Activated naive CD4-positive, alpha-beta T cell treated with anti-CD3 and anti-CD28 coated beads for 36 hours (primary cell): ENCODE results near the gene TMIGD3. TPM values are rescaled to one million over a fixed set of nuclear protein-coding genes. Genes with fewer than 3 reads are reported as not detected.

Experiments
- CTCF ChIA-PET: fragments of 350-600 bp; sonication (Branson Sonifier 250); formaldehyde crosslinking; loops from one replicate; lab custom pipeline; 2021; ENCODE audit warnings: antibody characterized with exemption; lab: Charles Lee
- DNase-seq: peaks from one replicate; pipeline ENCODE4 v3.0.0-alpha.2; 2020
- H3K27ac Mint-ChIP-seq: one replicate; pipeline ENCODE4 v1.8.0; 2021; ENCODE audit warnings: mild to moderate bottlenecking, mixed read lengths
- H3K27me3 Mint-ChIP-seq: one replicate; pipeline ENCODE4 v1.8.0; 2021; ENCODE audit warnings: low read depth, mixed read lengths
- H3K36me3 Mint-ChIP-seq: one replicate; pipeline ENCODE4 v1.8.0; 2021; ENCODE audit warnings: low read depth, mixed read lengths
- H3K4me1 Mint-ChIP-seq: one replicate; pipeline ENCODE4 v1.8.0; 2021; ENCODE audit warnings: low read depth, mixed read lengths
- H3K4me3 Mint-ChIP-seq: one replicate; pipeline ENCODE4 v1.8.0; 2021; ENCODE audit warnings: mild to moderate bottlenecking, moderate library complexity, mixed read lengths
- H3K9me3 Mint-ChIP-seq: one replicate; pipeline ENCODE4 v1.8.0; 2021; ENCODE audit warnings: mixed read lengths
- intact Hi-C: fragments of 100-400 bp; cut with micrococcal nuclease; formaldehyde crosslinking; loops from one replicate; pipeline ENCODE4 v1.15.1; 2023
- total RNA-seq, 2 experiments: library from RNA; stranded (reverse); gene quantifications; one replicate each; pipeline ENCODE4 v1.2.3, GENCODE V29; 2021

Gene TMIGD3
- total RNA-seq, 2 experiments from 2014 or later, result not detected

- CTCF ChIA-PET, result interaction anchor here (3.2 to 3.3 kb wide), 2 partner anchors 8 to 233 kb away, joined by 13 to 43 read pairs; partner anchors contain the start of gene INKA2
- Mint-ChIP-seq H3K27ac (peak overlapping the region; percentile 46), H3K36me3 (no peaks in the 10 kb centered on the region), H3K4me3 (no peak overlapping the region), H3K27me3 (no peaks in the 10 kb centered on the region), H3K9me3 (no peaks in the 10 kb centered on the region), H3K4me1 (peaks cover 49% of the 10 kb centered on the region)
- intact Hi-C loops, result loop anchor here (2.0 to 5.0 kb wide), 4 partner anchors 57 to 288 kb away; partner anchors contain the start of genes ATP5PB and WDR77
- peak; percentile 56 for DNase-seq
These were observed 2.2 kb upstream of the TMIGD3 start for GRCh38 chr1:111505641-111506119.

GRCh38 chr1:111504097-111504496, 664 bp upstream of the TMIGD3 start:
- Mint-ChIP-seq H3K9me3 (no peaks in the 10 kb centered on the region), H3K36me3 (no peaks in the 10 kb centered on the region), H3K4me1 (peaks cover 47% of the 10 kb centered on the region), H3K4me3 (no peak overlapping the region), H3K27ac (no peak overlapping the region), H3K27me3 (no peaks in the 10 kb centered on the region)
- intact Hi-C loops, result no loop called here
- CTCF ChIA-PET, result interaction anchor here (1.5 kb wide), 1 partner anchor 243 kb away, joined by 6 read pairs; no protein-coding TSS in a partner anchor
- DNase-seq, result no peak

GRCh38 chr1:111501645-111502044, 1.8 kb downstream of the TMIGD3 start:
- Mint-ChIP-seq H3K27me3 (no peaks in the 10 kb centered on the region), H3K9me3 (no peaks in the 10 kb centered on the region), H3K4me1 (peaks cover 50% of the 10 kb centered on the region), H3K36me3 (no peaks in the 10 kb centered on the region), H3K4me3 (no peak overlapping the region), H3K27ac (no peak overlapping the region)
- intact Hi-C loops, result no loop called here
- DNase-seq, result no peak
- CTCF ChIA-PET, result interaction anchor here (0.7 to 2.1 kb wide), 2 partner anchors 15 to 246 kb away, joined by 3 to 7 read pairs; no protein-coding TSS in a partner anchor

GRCh38 chr1:111499026-111499785, 4.2 kb downstream of the TMIGD3 start:
- CTCF ChIA-PET, result interaction anchor here (0.7 to 4.4 kb wide), 9 partner anchors 8 to 255 kb away, joined by 3 to 43 read pairs (median 4); no protein-coding TSS in a partner anchor
- no peak overlapping the region for H3K4me3 Mint-ChIP-seq
- intact Hi-C loops, result no loop called here

GRCh38 chr1:111497592-111497991, 5.8 kb downstream of the TMIGD3 start:
- CTCF ChIA-PET, result interaction anchor here (0.6 to 4.4 kb wide), 9 partner anchors 9 to 257 kb away, joined by 3 to 43 read pairs (median 7); no protein-coding TSS in a partner anchor
- Mint-ChIP-seq H3K9me3 (peaks cover 3% of the 10 kb centered on the region), H3K4me1 (peaks cover 27% of the 10 kb centered on the region), H3K36me3 (no peaks in the 10 kb centered on the region), H3K4me3 (no peak overlapping the region), H3K27ac (peak overlapping the region; percentile 6), H3K27me3 (no peaks in the 10 kb centered on the region)
- no peak for DNase-seq
- intact Hi-C loops, result no loop called here

More at GRCh38 chr1:111499026-111499785, 4.2 kb downstream of the TMIGD3 start:
- Mint-ChIP-seq H3K27me3 (no peaks in the 10 kb centered on the region), H3K9me3 (peaks cover 3% of the 10 kb centered on the region), H3K27ac (no peak overlapping the region), H3K36me3 (no peaks in the 10 kb centered on the region), H3K4me1 (peaks cover 36% of the 10 kb centered on the region)
- DNase-seq, result no peak

- intact Hi-C loops, result loop anchor here (1.0 kb wide), 2 partner anchors 11 to 21 kb away; no protein-coding TSS in a partner anchor
- Mint-ChIP-seq H3K9me3 (peaks cover 3% of the 10 kb centered on the region), H3K4me3 (no peak overlapping the region), H3K27ac (no peak overlapping the region), H3K4me1 (peaks cover 27% of the 10 kb centered on the region), H3K36me3 (no peaks in the 10 kb centered on the region), H3K27me3 (no peaks in the 10 kb centered on the region)
- no peak for DNase-seq
- CTCF ChIA-PET, result interaction anchor here (1.4 to 4.4 kb wide), 5 partner anchors 11 to 270 kb away, joined by 3 to 43 read pairs (median 6); no protein-coding TSS in a partner anchor
These were observed 7.0 kb downstream of the TMIGD3 start for GRCh38 chr1:111496398-111496797.

GRCh38 chr1:111491070-111491469, 12.4 kb downstream of the TMIGD3 start:
- no peak overlapping the region for H3K4me3 Mint-ChIP-seq
- peaks cover 3% of the 10 kb centered on the region for H3K9me3 Mint-ChIP-seq
- CTCF ChIA-PET, result interaction anchor here (1.2 to 1.6 kb wide), 3 partner anchors 11 to 26 kb away, joined by 3 to 4 read pairs (median 3); no protein-coding TSS in a partner anchor
- intact Hi-C loops, result no loop called here
- no peaks in the 10 kb centered on the region for H3K36me3 Mint-ChIP-seq
- H3K27ac Mint-ChIP-seq, result no peak overlapping the region
- H3K4me1 Mint-ChIP-seq, result peaks cover 4% of the 10 kb centered on the region
- no peak for DNase-seq
- no peaks in the 10 kb centered on the region for H3K27me3 Mint-ChIP-seq

- intact Hi-C loops, result no loop called here
- Mint-ChIP-seq H3K27ac (no peak overlapping the region), H3K4me1 (no peaks in the 10 kb centered on the region), H3K9me3 (no peaks in the 10 kb centered on the region), H3K4me3 (no peak overlapping the region), H3K36me3 (no peaks in the 10 kb centered on the region), H3K27me3 (no peaks in the 10 kb centered on the region)
- CTCF ChIA-PET, result interaction anchor here (0.7 to 1.6 kb wide), 4 partner anchors 10 to 238 kb away, joined by 3 to 4 read pairs (median 4); no protein-coding TSS in a partner anchor
- DNase-seq, result no peak
These were observed 13.2 kb downstream of the TMIGD3 start for GRCh38 chr1:111490220-111490619.

- CTCF ChIA-PET, result interaction anchor here (1.4 to 1.6 kb wide), 3 partner anchors 8 to 28 kb away, joined by 3 to 4 read pairs (median 3); no protein-coding TSS in a partner anchor
- Mint-ChIP-seq H3K4me3 (no peak overlapping the region), H3K9me3 (no peaks in the 10 kb centered on the region), H3K4me1 (no peaks in the 10 kb centered on the region), H3K27ac (no peak overlapping the region), H3K27me3 (no peaks in the 10 kb centered on the region), H3K36me3 (no peaks in the 10 kb centered on the region)
- no peak for DNase-seq
- intact Hi-C loops, result no loop called here
These were observed 13.8 kb downstream of the TMIGD3 start for GRCh38 chr1:111489604-111490003.

- no peak overlapping the region for H3K4me3 Mint-ChIP-seq
- H3K9me3 Mint-ChIP-seq, result no peaks in the 10 kb centered on the region
- H3K36me3 Mint-ChIP-seq, result no peaks in the 10 kb centered on the region
- no peaks in the 10 kb centered on the region for H3K4me1 Mint-ChIP-seq
- no peaks in the 10 kb centered on the region for H3K27me3 Mint-ChIP-seq
- intact Hi-C loops, result no loop called here
- DNase-seq, result no peak
- H3K27ac Mint-ChIP-seq, result no peak overlapping the region
- CTCF ChIA-PET, result interaction anchor here (1.5 kb wide), 1 partner anchor 9 kb away, joined by 3 read pairs; no protein-coding TSS in a partner anchor
These were observed 14.8 kb downstream of the TMIGD3 start for GRCh38 chr1:111488669-111489068.

GRCh38 chr1:111487133-111487532, 16.3 kb downstream of the TMIGD3 start:
- CTCF ChIA-PET, result interaction anchor here (0.7 kb wide), 1 partner anchor 228 kb away, joined by 3 read pairs; no protein-coding TSS in a partner anchor
- Mint-ChIP-seq H3K9me3 (no peaks in the 10 kb centered on the region), H3K4me3 (no peak overlapping the region), H3K27ac (no peak overlapping the region), H3K36me3 (no peaks in the 10 kb centered on the region), H3K27me3 (no peaks in the 10 kb centered on the region), H3K4me1 (peaks cover 4% of the 10 kb centered on the region)
- no peak for DNase-seq
- intact Hi-C loops, result no loop called here

- H3K4me1 Mint-ChIP-seq, result peaks cover 7% of the 10 kb centered on the region
- DNase-seq, result no peak
- intact Hi-C loops, result no loop called here
- no peak overlapping the region for H3K4me3 Mint-ChIP-seq
- no peaks in the 10 kb centered on the region for H3K9me3 Mint-ChIP-seq
- CTCF ChIA-PET, result interaction anchor here (0.8 kb wide), 1 partner anchor 15 kb away, joined by 3 read pairs; no protein-coding TSS in a partner anchor
- H3K27me3 Mint-ChIP-seq, result no peaks in the 10 kb centered on the region
- no peaks in the 10 kb centered on the region for H3K36me3 Mint-ChIP-seq
- no peak overlapping the region for H3K27ac Mint-ChIP-seq
These were observed 17.0 kb downstream of the TMIGD3 start for GRCh38 chr1:111486431-111486830.
